SK-N-SH (cell line): ENCODE results near the gene HOXB9. TPM values are rescaled to one million over a fixed set of nuclear protein-coding genes. Genes with fewer than 3 reads are reported as not detected.

Experiments
- CTCF ChIA-PET: fragments of 300-600, 350-600 bp; formaldehyde crosslinking; extraction: SDS; loops from one replicate; lab custom pipeline; 2021; lab: Yijun Ruan, JAX
- POLR2A ChIA-PET: fragments of 350-600 bp; sonication (Branson Sonifier 250); formaldehyde crosslinking; extraction: SDS; loops from one replicate; lab custom pipeline; 2020; ENCODE audit warnings: antibody characterized with exemption, inconsistent platforms; lab: Yijun Ruan, JAX
- DNase-seq: peaks from one replicate; pipeline ENCODE4 v3.0.0; 2012
- H2AFZ ChIP-seq: fragments of 200-600 bp; sonication (generic); 2 replicates; pipeline ENCODE4 v1.8.1; 2016; ENCODE audit warnings: antibody characterized with exemption, mild to moderate bottlenecking, low read depth
- H3F3A ChIP-seq: fragments of 200-600 bp; sonication (generic); replicated peaks from 2 replicates; pipeline ENCODE3; 2016; ENCODE audit warnings: antibody characterized with exemption, mild to moderate bottlenecking; ENCODE audit not compliant: insufficient read depth
- H3K27ac ChIP-seq, 2 experiments: fragments of 200-500 bp in 1 of 2; fragments of 200-600 bp in 1 of 2; sonication (Bioruptor generic) in 1 of 2; sonication (generic), shearing (Covaris generic) in 1 of 2; 2 replicates each; pipeline versions ENCODE4 v1.5.1 to v1.6.1; 2014 to 2016; ENCODE audit warnings: low read depth in 2 of 2, inconsistent platforms in 1 of 2, low read length in 1 of 2, mild to moderate bottlenecking in 1 of 2, mixed read lengths in 1 of 2
- H3K27me3 ChIP-seq: fragments of 200-600 bp; sonication (generic), shearing (Covaris generic); 2 replicates; pipeline ENCODE4 v1.6.1; 2016; ENCODE audit warnings: mixed run types; ENCODE audit not compliant: insufficient read depth
- H3K36me3 ChIP-seq, 2 experiments: fragments of 200-500 bp in 1 of 2; fragments of 200-600 bp in 1 of 2; sonication (Bioruptor generic) in 1 of 2; sonication (generic) in 1 of 2; replicated peaks in 1 of 2; 2 replicates each; pipeline versions ENCODE3 to v1.5.1; 2014 to 2016; ENCODE audit warnings: low read length in 1 of 2, mild to moderate bottlenecking in 1 of 2; ENCODE audit not compliant: insufficient read depth in 2 of 2, control insufficient read depth in 1 of 2
- H3K4me1 ChIP-seq, 2 experiments: fragments of 200-500 bp in 1 of 2; fragments of 200-600 bp in 1 of 2; sonication (Bioruptor generic) in 1 of 2; sonication (generic), shearing (Covaris generic) in 1 of 2; 2 replicates each; pipeline versions ENCODE4 v1.5.1 to v1.6.1; 2014 to 2016; ENCODE audit warnings: low read depth in 1 of 2, low read length in 1 of 2, mixed run types in 1 of 2; ENCODE audit not compliant: insufficient read depth in 2 of 2, control insufficient read depth in 1 of 2
- H3K4me2 ChIP-seq: fragments of 200-600 bp; sonication (generic), shearing (Covaris generic); 2 replicates; pipeline ENCODE4 v1.6.1; 2017; ENCODE audit warnings: mixed run types
- H3K4me3 ChIP-seq, 2 experiments: fragments of 200-500 bp in 1 of 2; fragments of 200-600 bp in 1 of 2; sonication (Bioruptor generic) in 1 of 2; sonication (generic), shearing (Covaris generic) in 1 of 2; 2 replicates each; pipeline versions ENCODE4 v1.5.1 to v1.8.1; 2014 to 2016; ENCODE audit warnings: low read depth in 2 of 2, inconsistent platforms in 1 of 2, low read length in 1 of 2, mild to moderate bottlenecking in 1 of 2, mixed read lengths in 1 of 2, moderate library complexity in 1 of 2
- H3K79me2 ChIP-seq: fragments of 200-600 bp; sonication (generic); 2 replicates; pipeline ENCODE4 v1.8.1; 2017; ENCODE audit warnings: mild to moderate bottlenecking; ENCODE audit not compliant: insufficient read depth
- H3K9ac ChIP-seq: fragments of 200-600 bp; sonication (generic); 2 replicates; pipeline ENCODE4 v1.6.1; 2017; ENCODE audit warnings: mixed run types
- H3K9me2 ChIP-seq: fragments of 200-600 bp; sonication (generic); 2 replicates; pipeline ENCODE4 v1.6.1; 2017; ENCODE audit warnings: mixed run types
- H3K9me3 ChIP-seq: fragments of 200-600 bp; sonication (generic); 2 replicates; pipeline ENCODE4 v1.6.1; 2017; ENCODE audit warnings: mixed run types, mild to moderate bottlenecking, moderate library complexity
- H4K20me1 ChIP-seq: fragments of 200-600 bp; sonication (generic); 2 replicates; pipeline ENCODE4 v1.6.1; 2017; ENCODE audit warnings: mild to moderate bottlenecking, mixed run types; ENCODE audit not compliant: insufficient read depth
- CTCF ChIP-seq: fragments of 200-600 bp; sonication (generic); IDR thresholded peaks from 2 replicates; pipeline ENCODE4 v1.6.1; 2017; ENCODE audit warnings: antibody characterized with exemption, mild to moderate bottlenecking, moderate library complexity
- FOSL2 ChIP-seq: IDR thresholded peaks from 2 replicates; pipeline ENCODE4 v1.4.0; 2012; ENCODE audit warnings: low read depth, mild to moderate bottlenecking, moderate library complexity, borderline replicate concordance
- FOXM1 ChIP-seq: IDR thresholded peaks from 2 replicates; pipeline ENCODE4 v1.4.0; 2012; ENCODE audit warnings: low read depth, mild to moderate bottlenecking
- GATA2 ChIP-seq: sonication (generic); formaldehyde crosslinking; IDR thresholded peaks from 2 replicates; pipeline ENCODE4 v1.5.0; 2020; ENCODE audit warnings: mild to moderate bottlenecking, missing genetic modification reagents
- JUND ChIP-seq: IDR thresholded peaks from 2 replicates; pipeline ENCODE4 v1.4.0; 2012
- NRF1 ChIP-seq: IDR thresholded peaks from 2 replicates; pipeline ENCODE4 v1.6.1; 2012; ENCODE audit warnings: low read depth, mild to moderate bottlenecking, low read length
- PBX3 ChIP-seq: IDR thresholded peaks from 2 replicates; pipeline ENCODE4; 2012
- POLR2AphosphoS5 ChIP-seq: IDR thresholded peaks from 2 replicates; pipeline ENCODE4 v1.6.1; 2012; ENCODE audit warnings: low read depth, low read length
- RAD21 ChIP-seq: IDR thresholded peaks from 2 replicates; pipeline ENCODE4 v1.6.1; 2012; ENCODE audit warnings: mild to moderate bottlenecking, low read length
- RCOR1 ChIP-seq: fragments of 150-350 bp; IDR thresholded peaks from 2 replicates; pipeline ENCODE4 v1.6.1; 2017; ENCODE audit warnings: antibody characterized with exemption, low read length
- REST ChIP-seq: IDR thresholded peaks from 2 replicates; pipeline ENCODE4 v1.6.1; 2012; ENCODE audit warnings: mild to moderate bottlenecking, low read depth, low read length, moderate library complexity
- SIN3A ChIP-seq: IDR thresholded peaks from 2 replicates; pipeline ENCODE4 v1.6.1; 2012; ENCODE audit warnings: low read depth, mild to moderate bottlenecking, low read length, moderate library complexity, borderline replicate concordance
- TAF1 ChIP-seq: IDR thresholded peaks from 2 replicates; pipeline ENCODE4 v1.6.1; 2012; ENCODE audit warnings: low read depth, mild to moderate bottlenecking, low read length, moderate library complexity, borderline replicate concordance
- USF1 ChIP-seq: IDR thresholded peaks from 2 replicates; pipeline ENCODE4 v1.4.0; 2012; ENCODE audit warnings: low read depth, borderline replicate concordance
- YY1 ChIP-seq: IDR thresholded peaks from 2 replicates; pipeline ENCODE4 v1.4.0; 2012; ENCODE audit warnings: low read depth, mild to moderate bottlenecking
- WGBS: methylation state at CpG from one replicate; pipeline ENCODE4 v1.1.6; 2017; ENCODE audit warnings: low lambda C conversion rate; 5-methylcytosine and 5-hydroxymethylcytosine counted together
- polyA plus RNA-seq, 3 experiments: library from polyadenylated mRNA; depleted of rRNA; stranded (reverse); fragments of >200 nt; gene quantifications; 2 replicates each; pipeline ENCODE4 v1.2.3, GENCODE V29; 2012

HOXB9 gene
- polyA plus RNA-seq, 1 of the 3 experiments (the other 2 are of a cell fraction) = not detected

GRCh38 chr17:48642059-48642842, 16.1 kb upstream of the HOXB9 start:
- Histone ChIP-seq H3K9ac (no peak overlapping the region), H3K4me1 (no peaks in the 10 kb centered on the region), H3K27me3 (peaks cover 100% of the 10 kb centered on the region), H3K9me3 (no peaks in the 10 kb centered on the region), H3K4me2 (no peak overlapping the region), H3K27ac (no peak overlapping the region), H3F3A (no peaks in the 10 kb centered on the region), H3K9me2 (no peaks in the 10 kb centered on the region), H3K36me3 (no peaks in the 10 kb centered on the region), H4K20me1 (no peaks in the 10 kb centered on the region), H3K4me3 (no peak overlapping the region), H3K79me2 (no peaks in the 10 kb centered on the region), H2AFZ (no peak overlapping the region)
- no peak for TF ChIP-seq FOSL2
- TF ChIP-seq GATA2 (CRISPR knock-in tag) = no peak
- no peak for TF ChIP-seq REST
- no peak for TF ChIP-seq FOXM1
- no peak for TF ChIP-seq TAF1
- no peak for TF ChIP-seq SIN3A
- TF ChIP-seq RAD21 = no peak
- ChIA-PET POLR2A (no interaction called here), CTCF (interaction anchor here (1.3 kb wide), 1 partner anchor 36 kb away, joined by 3 read pairs; no protein-coding TSS in a partner anchor)
- 23% methylated on average over 54 of the region's 58 CpGs for WGBS
- DNase-seq = peak; percentile 35

GRCh38 chr17:48641541-48642058, 15.4 kb upstream of the HOXB9 start:
- Histone ChIP-seq H3K27ac (no peak overlapping the region), H4K20me1 (no peaks in the 10 kb centered on the region), H3K9me3 (no peaks in the 10 kb centered on the region), H3K4me3 (no peak overlapping the region), H3K9ac (no peak overlapping the region), H3K36me3 (no peaks in the 10 kb centered on the region), H3K79me2 (no peaks in the 10 kb centered on the region), H3K27me3 (peaks cover 100% of the 10 kb centered on the region), H3K4me2 (no peak overlapping the region), H2AFZ (no peak overlapping the region), H3F3A (no peaks in the 10 kb centered on the region), H3K9me2 (no peaks in the 10 kb centered on the region), H3K4me1 (no peaks in the 10 kb centered on the region)
- 23% methylated on average over 29 of the region's 29 CpGs for WGBS
- ChIA-PET CTCF (interaction anchor here (0.6 to 1.3 kb wide), 5 partner anchors 9 to 593 kb away, joined by 3 to 6 read pairs (median 3); partner anchors contain the start of gene NFE2L1), POLR2A (no interaction called here)
- no peak for DNase-seq
- TF ChIP-seq POLR2AphosphoS5 (no peak), PBX3 (no peak), RCOR1 (no peak), USF1 (no peak), REST (no peak), JUND (no peak), NRF1 (no peak), TAF1 (no peak), CTCF (no peak), YY1 (no peak)
